Heart right ventricle (tissue), 16 donors: ENCODE data around the gene KIF4A. TPM values are rescaled to one million over a fixed set of nuclear protein-coding genes. Genes with fewer than 3 reads are reported as not detected.

Source experiments
- ATAC-seq, 8 donors: fragments of 200-7000 bp; cut with Tn5 transposase; one replicate each; pipeline ENCODE4 v1.9.1; 2020; ENCODE audit warnings: mild to moderate bottlenecking in 8 of 8, moderate library complexity in 8 of 8, moderate number of reproducible peaks in 1 of 8
- DNase-seq, 2 donors: peaks; one replicate each; pipeline ENCODE4 v3.0.0-alpha.2; 2020
- H3K27ac ChIP-seq, 10 donors: fragments of 200-600 bp; sonication (generic) in 2 of 10; one replicate each; pipeline versions ENCODE4 v1.5.0 to v1.8.0; 2020 to 2022; ENCODE audit warnings: mild to moderate bottlenecking in 3 of 10
- H3K27me3 ChIP-seq, 7 donors: fragments of 200-600 bp; one replicate each; pipeline ENCODE4 v1.8.0; 2021 to 2022; ENCODE audit warnings: mild to moderate bottlenecking in 2 of 7
- H3K36me3 ChIP-seq, 9 donors: fragments of 200-600 bp; sonication (generic) in 1 of 9; one replicate each; pipeline versions ENCODE4 v1.5.0 to v1.8.0; 2020 to 2022; ENCODE audit warnings: mild to moderate bottlenecking in 2 of 9
- H3K4me1 ChIP-seq, 9 donors: fragments of 200-600 bp; sonication (generic) in 1 of 9; one replicate each; pipeline versions ENCODE4 v1.5.0 to v1.8.0; 2020 to 2022; ENCODE audit warnings: mild to moderate bottlenecking in 4 of 9
- H3K4me3 ChIP-seq, 10 donors: fragments of 200-600 bp; sonication (generic) in 2 of 10; one replicate each; pipeline versions ENCODE4 v1.5.0 to v1.8.0; 2020 to 2022; ENCODE audit warnings: mild to moderate bottlenecking in 7 of 10, moderate library complexity in 2 of 10
- H3K9me3 ChIP-seq, 11 donors: fragments of 200-600 bp in 10 of 11; sonication (generic) in 2 of 11; one replicate each; pipeline versions ENCODE4 v1.5.0 to v1.8.0; 2013 to 2022; ENCODE audit warnings: mild to moderate bottlenecking in 2 of 11, control low read depth in 1 of 11, moderate library complexity in 1 of 11
- CTCF ChIP-seq, 9 donors: fragments of 200-600 bp; sonication (generic) in 2 of 9; IDR thresholded peaks; one replicate each; pipeline versions ENCODE4 v1.5.0 to v1.8.0; 2021 to 2022; ENCODE audit warnings: antibody characterized with exemption in 9 of 9, mild to moderate bottlenecking in 5 of 9, moderate library complexity in 1 of 9
- WGBS, 2 donors: extraction: QIAGEN DNeasy Blood & Tissue Kit; methylation state at CpG; one replicate each; pipeline ENCODE4 v1.1.7; 2013; ENCODE audit warnings: inconsistent platforms in 1 of 2; 5-methylcytosine and 5-hydroxymethylcytosine counted together
- intact Hi-C, 10 donors: fragments of 100-400 bp; cut with DNase I; formaldehyde crosslinking; loops; one replicate each; pipeline versions ENCODE4 v1.11.1 to v1.14.2; 2022
- polyA plus RNA-seq, 2 donors: library from polyadenylated mRNA; stranded (reverse); fragments of 200-250 nt; gene quantifications; one replicate each; pipeline ENCODE4 v1.2.3, GENCODE V29; 2013
- total RNA-seq, 10 donors: library from RNA; stranded (reverse); fragmentation: NEBNext Ultra II Directional in 3 of 10; extraction: Animal tissue kit (Norgen Biotek cat#: 25700) in 3 of 10; gene quantifications; one replicate each; pipeline versions ENCODE4 v1.2.1 to v1.2.4, GENCODE V29; 2021 to 2023
- donor health status: Arrhythmogenic right ventricular cardiomyopathy.
- donor health status: ischemic (EF 13 %, LVEDD 7.1; RV severe dilation, severe dysfunction).
- donor health status: healthy with polysubstance abuse.
- donor health status: DM: no; HTN: yes; CAD: no.
- donor health status: DM: no; HTN: no; CAD: no.
- donor health status: ischemic (EF 25% LVEDD 6.9; RV normal size, moderate dysfunction).
- donor health status: ischemic (EF 25% LVEDD 5.7; RV mildly dilated, moderate dysfunction).
- donor health status: healthy.
- donor health status: DM: yes; HTN: yes; CAD: no.
- donor health status: Ischemic cardiomyopathy.
- donor health status: ischemic (EF 35%, LVEDD 5.7; RV mildly dilated, moderate dysfunction).
- donor health status: nonischemic (EF 11% LVEDD 7.7; RV severe dilation, severe dysfunction).
- donor health status: DM: yes; HTN: yes; CAD: no.
- donor health status: PGD.
- donor health status: ischemic (EF 29% LVEDD 5.4; RV normal size, mild dysfunction).
- donor health status: nonischemic (EF 23%, LVEDD 6.1; RV moderate dilation, normal function).

Gene KIF4A
- total and polyA plus RNA-seq, 12 donors: 0.07 to 2.8 (median 0.24) TPM; not detected in 4

- 63 to 75% methylated on average over 1 of the region's 1 CpG for WGBS, 2 donors
- Histone ChIP-seq H3K36me3 (no peaks in the 10 kb centered on the region), H3K27ac (no peak overlapping the region), H3K4me1 (no peaks in the 10 kb centered on the region), H3K9me3 (no peaks in the 10 kb centered on the region), H3K4me3 (no peak overlapping the region), H3K27me3 (peaks cover 0 to 6% (median 0%) of the 10 kb centered on the region in 7 donors)
- DNase-seq (no peak), ATAC-seq (no peak)
- intact Hi-C loops: no loop called here
- no peak for TF ChIP-seq CTCF (IDR thresholded peaks at IDR 0.05)
These were observed 35.9 kb upstream of the KIF4A start for GRCh38 chrX:70254063-70254400.

- Histone ChIP-seq H3K4me1 (no peaks in the 10 kb centered on the region), H3K27ac (no peak overlapping the region), H3K27me3 (peaks cover 0 to 6% (median 0%) of the 10 kb centered on the region in 7 donors), H3K36me3 (no peaks in the 10 kb centered on the region), H3K9me3 (no peaks in the 10 kb centered on the region), H3K4me3 (no peak overlapping the region)
- intact Hi-C loops: no loop called here
- TF ChIP-seq CTCF (IDR thresholded peaks at IDR 0.05): no peak
- ATAC-seq: no peak
- 95 to 100% methylated on average over 3 of the region's 3 CpGs for WGBS, 2 donors
- DNase-seq: no peak
These were observed 35.0 kb upstream of the KIF4A start for GRCh38 chrX:70254909-70255308.

- Histone ChIP-seq H3K4me1 (no peaks in the 10 kb centered on the region), H3K27ac (no peak overlapping the region), H3K36me3 (no peaks in the 10 kb centered on the region), H3K4me3 (no peak overlapping the region), H3K9me3 (no peaks in the 10 kb centered on the region), H3K27me3 (peaks cover 0 to 3% (median 0%) of the 10 kb centered on the region in 7 donors)
- no peak for DNase-seq
- no peak for TF ChIP-seq CTCF (IDR thresholded peaks at IDR 0.05)
- WGBS, 2 donors: 70 to 79% methylated on average over 2 of the region's 2 CpGs
- ATAC-seq: no peak
- intact Hi-C loops: no loop called here
These were observed 34.5 kb upstream of the KIF4A start for GRCh38 chrX:70255452-70255851.

GRCh38 chrX:70257423-70258288 is 32.2 kb upstream of the KIF4A start:
- no peaks in the 10 kb centered on the region for H3K9me3 ChIP-seq
- 83 to 84% methylated on average over 5 of the region's 5 CpGs for WGBS, 2 donors

More at GRCh38 chrX:70257423-70258288, 32.2 kb upstream of the KIF4A start:
- H3K27ac ChIP-seq: no peak overlapping the region
- H3K4me3 ChIP-seq: no peak overlapping the region
- intact Hi-C loops: no loop called here
- peaks cover 0 to 8% (median 0%) of the 10 kb centered on the region in 7 donors for H3K27me3 ChIP-seq
- no peak for TF ChIP-seq CTCF (IDR thresholded peaks at IDR 0.05)
- no peaks in the 10 kb centered on the region for H3K4me1 ChIP-seq
- ATAC-seq (no peak), DNase-seq (no peak)
- H3K36me3 ChIP-seq: no peaks in the 10 kb centered on the region
